Prostate gland (tissue), 2 donors: ENCODE results near the gene UBE2O. TPM values are rescaled to one million over a fixed set of nuclear protein-coding genes. Genes with fewer than 3 reads are reported as not detected.

Experiments
- DNase-seq: peaks from one replicate; pipeline ENCODE4 v3.0.0-alpha.2; 2019; ENCODE audit warnings: low spot score
- H3K27ac ChIP-seq, 2 donors: fragments of 200-600 bp; sonication (generic); 2 replicates each; pipeline ENCODE4 v1.5.1; 2017 to 2019
- H3K27me3 ChIP-seq: fragments of 200-600 bp; sonication (generic); replicated peaks from 2 replicates; pipeline ENCODE4 v1.5.1; 2019; ENCODE audit not compliant: insufficient read depth
- H3K36me3 ChIP-seq, 2 donors: fragments of 200-600 bp; sonication (generic); 1 replicate in 1 of 2; 2 replicates in 1 of 2; pipeline versions ENCODE4 v1.5.1 to v1.8.1; 2017 to 2019
- H3K4me1 ChIP-seq: fragments of 200-600 bp; sonication (generic); replicated peaks from 2 replicates; pipeline ENCODE4 v1.5.1; 2019
- H3K4me3 ChIP-seq, 2 donors: fragments of 200-600 bp; sonication (generic); 2 replicates each; pipeline ENCODE4 v1.5.1; 2017 to 2019
- H3K9me3 ChIP-seq: fragments of 200-600 bp; sonication (generic); 2 replicates; pipeline ENCODE4 v1.5.1; 2017
- POLR2A ChIP-seq: fragments of 450-650 bp; IDR thresholded peaks from one replicate; pipeline ENCODE4 v1.6.1; 2016; ENCODE audit warnings: antibody characterized with exemption, mild to moderate bottlenecking
- POLR2AphosphoS5 ChIP-seq: sonication (generic); formaldehyde crosslinking; IDR thresholded peaks from one replicate; pipeline ENCODE4 v1.6.1; 2017; ENCODE audit warnings: antibody characterized with exemption
- WGBS: methylation state at CpG from one replicate; pipeline ENCODE4 v1.1.5; 2018; 5-methylcytosine and 5-hydroxymethylcytosine counted together
- intact Hi-C: fragments of 100-400 bp; cut with DNase I; formaldehyde crosslinking; loops from one replicate; pipeline ENCODE4 v1.14.2; 2022
- total RNA-seq, 2 donors: library from RNA; depleted of rRNA; stranded (reverse); fragments of >200 nt; gene quantifications; one replicate each; pipeline ENCODE4 v1.1.0, GENCODE V29; 2016
- TF ChIP-seq, protein P1 (sequence below), 4 experiments: fragments of 200-600 bp in 2 of 4; fragments of 450-650 bp in 2 of 4; sonication (generic) in 2 of 4; IDR thresholded peaks; 1 replicate in 3 of 4; 2 replicates in 1 of 4; pipeline ENCODE4 v1.5.1; 2016 to 2019; ENCODE audit warnings: antibody characterized with exemption in 4 of 4, mild to moderate bottlenecking in 2 of 4, moderate library complexity in 2 of 4

UBE2O gene
- total RNA-seq, 2 donors from 2014 or later, result 19.9 to 39.8 TPM

DNA sequence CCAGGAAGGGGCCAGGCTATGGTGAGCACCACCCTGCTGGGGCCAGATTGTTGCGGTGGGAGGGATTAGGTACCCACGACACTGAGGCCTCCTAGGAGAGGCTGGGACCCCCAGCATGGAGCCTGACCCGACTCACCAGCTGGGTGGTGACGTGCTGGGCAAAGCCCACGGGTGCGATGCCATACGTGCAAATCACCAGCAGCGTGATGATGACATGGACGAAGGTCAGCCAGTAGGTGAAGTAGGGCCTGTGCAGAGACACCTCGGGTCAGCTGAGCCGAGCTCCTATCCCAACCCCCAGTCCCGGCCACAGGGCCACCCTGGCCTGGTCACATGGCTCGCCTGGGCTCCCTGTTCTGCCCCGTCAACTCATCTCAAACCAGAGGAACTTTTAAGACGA, 21.9 kb upstream of the UBE2O start:
- Histone ChIP-seq H3K4me1 (no peaks in the 10 kb centered on the region), H3K36me3 (no peaks in the 10 kb centered on the region), H3K27me3 (no peaks in the 10 kb centered on the region), H3K9me3 (no peaks in the 10 kb centered on the region), H3K27ac (no peak overlapping the region), H3K4me3 (no peak overlapping the region)
- TF ChIP-seq, protein P1, sequence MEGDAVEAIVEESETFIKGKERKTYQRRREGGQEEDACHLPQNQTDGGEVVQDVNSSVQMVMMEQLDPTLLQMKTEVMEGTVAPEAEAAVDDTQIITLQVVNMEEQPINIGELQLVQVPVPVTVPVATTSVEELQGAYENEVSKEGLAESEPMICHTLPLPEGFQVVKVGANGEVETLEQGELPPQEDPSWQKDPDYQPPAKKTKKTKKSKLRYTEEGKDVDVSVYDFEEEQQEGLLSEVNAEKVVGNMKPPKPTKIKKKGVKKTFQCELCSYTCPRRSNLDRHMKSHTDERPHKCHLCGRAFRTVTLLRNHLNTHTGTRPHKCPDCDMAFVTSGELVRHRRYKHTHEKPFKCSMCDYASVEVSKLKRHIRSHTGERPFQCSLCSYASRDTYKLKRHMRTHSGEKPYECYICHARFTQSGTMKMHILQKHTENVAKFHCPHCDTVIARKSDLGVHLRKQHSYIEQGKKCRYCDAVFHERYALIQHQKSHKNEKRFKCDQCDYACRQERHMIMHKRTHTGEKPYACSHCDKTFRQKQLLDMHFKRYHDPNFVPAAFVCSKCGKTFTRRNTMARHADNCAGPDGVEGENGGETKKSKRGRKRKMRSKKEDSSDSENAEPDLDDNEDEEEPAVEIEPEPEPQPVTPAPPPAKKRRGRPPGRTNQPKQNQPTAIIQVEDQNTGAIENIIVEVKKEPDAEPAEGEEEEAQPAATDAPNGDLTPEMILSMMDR (IDR thresholded peaks at IDR 0.05), result no peak
- no peak for TF ChIP-seq POLR2A
- no peak for TF ChIP-seq POLR2AphosphoS5
- WGBS, result 96% methylated on average over 15 of the region's 15 CpGs
- intact Hi-C loops, result no loop called here
- DNase-seq, result no peak

GRCh38 chr17:76474238-76474637, 21.3 kb upstream of the UBE2O start:
- no peaks in the 10 kb centered on the region for H3K36me3 ChIP-seq
- 92% methylated on average over 14 of the region's 14 CpGs for WGBS
- H3K9me3 ChIP-seq, result no peaks in the 10 kb centered on the region
- no peak overlapping the region for H3K27ac ChIP-seq
- H3K4me1 ChIP-seq, result no peaks in the 10 kb centered on the region
- no peak overlapping the region for H3K4me3 ChIP-seq
- DNase-seq, result no peak
- TF ChIP-seq, protein P1 (IDR thresholded peaks at IDR 0.05), result no peak
- H3K27me3 ChIP-seq, result no peaks in the 10 kb centered on the region
- intact Hi-C loops, result no loop called here

- Histone ChIP-seq H3K27me3 (no peaks in the 10 kb centered on the region), H3K9me3 (no peaks in the 10 kb centered on the region), H3K4me1 (no peaks in the 10 kb centered on the region), H3K4me3 (no peak overlapping the region), H3K36me3 (no peaks in the 10 kb centered on the region), H3K27ac (no peak overlapping the region)
- WGBS, result 86% methylated on average over 18 of the region's 18 CpGs
- intact Hi-C loops, result no loop called here
- no peak for TF ChIP-seq POLR2AphosphoS5
- TF ChIP-seq, protein P1 (IDR thresholded peaks at IDR 0.05), result peak in 1 of 4 experiments; percentile 17
- no peak for DNase-seq
These were observed 20.6 kb upstream of the UBE2O start for GRCh38 chr17:76473541-76473985.

DNA sequence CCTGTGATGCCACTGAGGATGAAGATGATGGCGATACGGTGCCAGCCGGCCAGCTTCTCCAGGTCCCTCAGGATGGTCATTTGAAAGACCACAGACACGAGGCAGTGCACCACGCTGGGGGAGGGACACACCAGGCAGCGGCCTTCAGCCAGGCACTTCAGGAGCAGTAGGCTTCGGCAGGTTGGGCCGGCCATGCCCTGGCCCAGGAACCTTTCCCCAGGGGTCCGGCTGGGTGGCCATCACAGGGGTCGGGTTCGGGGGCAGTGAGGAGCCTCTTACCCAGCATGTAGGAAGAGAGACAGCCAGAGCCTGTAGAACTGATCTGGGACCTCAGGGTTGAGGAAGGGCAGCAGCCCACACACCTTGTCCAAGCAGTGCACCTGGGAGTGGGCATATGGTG, 19.8 kb upstream of the UBE2O start:
- 92% methylated on average over 11 of the region's 11 CpGs for WGBS
- H3K27ac ChIP-seq, result no peak overlapping the region
- no peaks in the 10 kb centered on the region for H3K36me3 ChIP-seq
- no peaks in the 10 kb centered on the region for H3K4me1 ChIP-seq
- intact Hi-C loops, result no loop called here
- DNase-seq, result no peak
- H3K4me3 ChIP-seq, result no peak overlapping the region
- TF ChIP-seq, protein P1 (IDR thresholded peaks at IDR 0.05), result no peak
- TF ChIP-seq POLR2A (no peak), POLR2AphosphoS5 (no peak)
- H3K9me3 ChIP-seq, result no peaks in the 10 kb centered on the region
- no peaks in the 10 kb centered on the region for H3K27me3 ChIP-seq

DNA sequence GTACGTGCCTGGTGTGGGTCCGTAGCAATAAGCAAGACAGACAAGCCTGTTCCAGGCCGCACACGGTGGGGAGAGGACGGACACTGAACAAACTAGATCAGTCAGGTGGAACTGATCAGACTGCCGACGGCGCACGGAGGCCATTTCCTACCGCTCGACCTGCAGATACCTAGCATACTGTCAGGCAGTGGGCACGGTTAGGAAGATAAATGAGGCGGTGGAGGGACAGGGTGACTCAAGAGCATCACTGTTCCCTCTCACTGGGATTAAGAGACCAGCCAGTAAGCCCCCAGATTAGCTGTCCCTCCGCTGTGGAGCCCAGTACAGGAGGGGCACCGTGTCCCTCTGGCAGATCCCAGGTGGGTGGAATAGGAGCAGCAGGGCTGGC, 19.3 kb upstream of the UBE2O start:
- H3K27me3 ChIP-seq, result no peaks in the 10 kb centered on the region
- DNase-seq, result no peak
- no peak for TF ChIP-seq POLR2AphosphoS5
- H3K9me3 ChIP-seq, result no peaks in the 10 kb centered on the region
- H3K27ac ChIP-seq, result no peak overlapping the region
- H3K4me1 ChIP-seq, result no peaks in the 10 kb centered on the region
- WGBS, result 94% methylated on average over 15 of the region's 15 CpGs
- no peaks in the 10 kb centered on the region for H3K36me3 ChIP-seq
- intact Hi-C loops, result no loop called here
- no peak overlapping the region for H3K4me3 ChIP-seq
